Measurements from ENCODE around the gene SLC39A7. TPM values are rescaled to one million over a fixed set of nuclear protein-coding genes. Genes with fewer than 3 reads are reported as not detected.

The SLC39A7 gene
- total and polyA plus RNA-seq, 2 of the 13 experiments (the other 11 are each of a cell fraction or from before 2014, with no cell fraction given): 142 to 229 TPM

GRCh38 chr6:33217246-33217645 is 16.6 kb downstream of the SLC39A7 start:
- ChIA-PET POLR2A (no interaction called here), CTCF (ENCODE audit: low intra/inter-chr PET ratio, low total read pairs) (no interaction called here)
- intact Hi-C loops (cut with micrococcal nuclease; ENCODE audit: unreplicated experiment) (no loop called here), in situ Hi-C loops (cut with HindIII; ENCODE audit: extremely low pct_ligation_motif_present, low pct_unique_long_range_greater_than_20kb) (no loop called here)
- H3K79me2 ChIP-seq (ENCODE audit: insufficient read depth, low read length): no peaks in the 10 kb centered on the region
- H3K9me3 ChIP-seq (ENCODE audit: low read length): no peaks in the 10 kb centered on the region
- WGBS (ENCODE audit: low lambda C conversion rate): 20% methylated on average over 6 of the region's 6 CpGs
- H2AFZ ChIP-seq (ENCODE audit: low read length): no peak overlapping the region
- H3K27me3 ChIP-seq (ENCODE audit: control insufficient read depth in 1 of 2, insufficient read depth in 2 of 2, low read length in 2 of 2): peaks cover 9 to 52% of the 10 kb centered on the region in 2 experiments; a peak in 4 of 5 replicates
- peaks cover 20% of the 10 kb centered on the region for H3K4me1 ChIP-seq (ENCODE audit: insufficient read depth, low read length)
- no peak overlapping the region for H3K27ac ChIP-seq (ENCODE audit: extremely low read length, insufficient read depth, low read length)
- H3K36me3 ChIP-seq (replicated peaks in 1 of 2; ENCODE audit: control insufficient read depth in 1 of 2, insufficient read depth in 2 of 2, low read length in 2 of 2): no peaks in the 10 kb centered on the region
- FAIRE-seq: no peak
- H3K9ac ChIP-seq (ENCODE audit: insufficient read depth, low read depth, low read length): no peak overlapping the region
- DNase-seq (ENCODE audit: low spot score): no peak
- H3K4me2 ChIP-seq (ENCODE audit: low read depth, low read length): no peak overlapping the region
- no peaks in the 10 kb centered on the region for H4K20me1 ChIP-seq (ENCODE audit: insufficient read depth, low read length)
- no peak overlapping the region for H3K4me3 ChIP-seq (replicated peaks in 1 of 3; ENCODE audit: insufficient read depth in 1 of 3, low read depth in 2 of 3, low read length in 3 of 3)
- TF ChIP-seq ZSCAN30 (CRISPR knock-in tag; IDR thresholded peaks at IDR 0.05) (no peak), ZNF224 (CRISPR knock-in tag; IDR thresholded peaks at IDR 0.05) (no peak), SP4 (CRISPR knock-in tag; IDR thresholded peaks at IDR 0.05) (no peak)
- TF ChIP-seq, protein P1, sequence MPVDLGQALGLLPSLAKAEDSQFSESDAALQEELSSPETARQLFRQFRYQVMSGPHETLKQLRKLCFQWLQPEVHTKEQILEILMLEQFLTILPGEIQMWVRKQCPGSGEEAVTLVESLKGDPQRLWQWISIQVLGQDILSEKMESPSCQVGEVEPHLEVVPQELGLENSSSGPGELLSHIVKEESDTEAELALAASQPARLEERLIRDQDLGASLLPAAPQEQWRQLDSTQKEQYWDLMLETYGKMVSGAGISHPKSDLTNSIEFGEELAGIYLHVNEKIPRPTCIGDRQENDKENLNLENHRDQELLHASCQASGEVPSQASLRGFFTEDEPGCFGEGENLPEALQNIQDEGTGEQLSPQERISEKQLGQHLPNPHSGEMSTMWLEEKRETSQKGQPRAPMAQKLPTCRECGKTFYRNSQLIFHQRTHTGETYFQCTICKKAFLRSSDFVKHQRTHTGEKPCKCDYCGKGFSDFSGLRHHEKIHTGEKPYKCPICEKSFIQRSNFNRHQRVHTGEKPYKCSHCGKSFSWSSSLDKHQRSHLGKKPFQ (CRISPR knock-in tag; IDR thresholded peaks at IDR 0.05; ENCODE audit: insufficient replicate concordance): no peak
- TF ChIP-seq, protein P2, sequence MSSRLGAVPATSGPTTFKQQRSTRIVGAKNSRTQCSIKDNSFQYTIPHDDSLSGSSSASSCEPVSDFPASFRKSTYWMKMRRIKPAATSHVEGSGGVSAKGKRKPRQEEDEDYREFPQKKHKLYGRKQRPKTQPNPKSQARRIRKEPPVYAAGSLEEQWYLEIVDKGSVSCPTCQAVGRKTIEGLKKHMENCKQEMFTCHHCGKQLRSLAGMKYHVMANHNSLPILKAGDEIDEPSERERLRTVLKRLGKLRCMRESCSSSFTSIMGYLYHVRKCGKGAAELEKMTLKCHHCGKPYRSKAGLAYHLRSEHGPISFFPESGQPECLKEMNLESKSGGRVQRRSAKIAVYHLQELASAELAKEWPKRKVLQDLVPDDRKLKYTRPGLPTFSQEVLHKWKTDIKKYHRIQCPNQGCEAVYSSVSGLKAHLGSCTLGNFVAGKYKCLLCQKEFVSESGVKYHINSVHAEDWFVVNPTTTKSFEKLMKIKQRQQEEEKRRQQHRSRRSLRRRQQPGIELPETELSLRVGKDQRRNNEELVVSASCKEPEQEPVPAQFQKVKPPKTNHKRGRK (CRISPR knock-in tag; IDR thresholded peaks at IDR 0.05): no peak
- no TSS peak for BruUV-seq (replicated peaks)
- ATAC-seq: no peak

- H4K20me1 ChIP-seq (ENCODE audit: insufficient read depth, low read length): no peaks in the 10 kb centered on the region
- peaks cover 18% of the 10 kb centered on the region for H3K4me1 ChIP-seq (ENCODE audit: insufficient read depth, low read length)
- FAIRE-seq (no peak), DNase-seq (ENCODE audit: low spot score) (no peak), ATAC-seq (no peak)
- H3K79me2 ChIP-seq (ENCODE audit: insufficient read depth, low read length): no peaks in the 10 kb centered on the region
- no peak overlapping the region for H3K4me3 ChIP-seq (replicated peaks in 1 of 3; ENCODE audit: insufficient read depth in 1 of 3, low read depth in 2 of 3, low read length in 3 of 3)
- 10% methylated on average over 3 of the region's 3 CpGs for WGBS (ENCODE audit: low lambda C conversion rate)
- no peak overlapping the region for H3K27ac ChIP-seq (ENCODE audit: extremely low read length, insufficient read depth, low read length)
- H3K9me3 ChIP-seq (ENCODE audit: low read length): no peaks in the 10 kb centered on the region
- POLR2A ChIA-PET: no interaction called here
- H3K27me3 ChIP-seq (ENCODE audit: control insufficient read depth in 1 of 2, insufficient read depth in 2 of 2, low read length in 2 of 2): peaks cover 9 to 52% of the 10 kb centered on the region in 2 experiments; a peak in 4 of 5 replicates
- intact Hi-C loops (cut with micrococcal nuclease; ENCODE audit: unreplicated experiment) (no loop called here), in situ Hi-C loops (cut with HindIII; ENCODE audit: extremely low pct_ligation_motif_present, low pct_unique_long_range_greater_than_20kb) (no loop called here)
- no TSS peak for BruUV-seq (replicated peaks)
- no peak overlapping the region for H3K9ac ChIP-seq (ENCODE audit: insufficient read depth, low read depth, low read length)
- no peak overlapping the region for H3K4me2 ChIP-seq (ENCODE audit: low read depth, low read length)
- H2AFZ ChIP-seq (ENCODE audit: low read length): no peak overlapping the region
- CTCF ChIA-PET (ENCODE audit: low intra/inter-chr PET ratio, low total read pairs): no interaction called here
- TF ChIP-seq, protein P3, sequence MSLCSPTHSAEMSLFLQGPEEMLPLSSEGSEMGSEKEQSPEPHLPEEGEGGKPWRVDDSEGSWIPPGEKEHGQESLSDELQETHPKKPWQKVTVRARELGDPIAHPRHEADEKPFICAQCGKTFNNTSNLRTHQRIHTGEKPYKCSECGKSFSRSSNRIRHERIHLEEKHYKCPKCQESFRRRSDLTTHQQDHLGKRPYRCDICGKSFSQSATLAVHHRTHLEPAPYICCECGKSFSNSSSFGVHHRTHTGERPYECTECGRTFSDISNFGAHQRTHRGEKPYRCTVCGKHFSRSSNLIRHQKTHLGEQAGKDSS (CRISPR knock-in tag; IDR thresholded peaks at IDR 0.05; ENCODE audit: borderline replicate concordance, low read depth): no peak
- TF ChIP-seq, protein P4, sequence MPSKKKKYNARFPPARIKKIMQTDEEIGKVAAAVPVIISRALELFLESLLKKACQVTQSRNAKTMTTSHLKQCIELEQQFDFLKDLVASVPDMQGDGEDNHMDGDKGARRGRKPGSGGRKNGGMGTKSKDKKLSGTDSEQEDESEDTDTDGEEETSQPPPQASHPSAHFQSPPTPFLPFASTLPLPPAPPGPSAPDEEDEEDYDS (CRISPR knock-in tag; IDR thresholded peaks at IDR 0.05): no peak
- no peak for TF ChIP-seq CENPT (CRISPR knock-in tag; IDR thresholded peaks at IDR 0.05; ENCODE audit: low read depth)
- TF ChIP-seq, protein P5, sequence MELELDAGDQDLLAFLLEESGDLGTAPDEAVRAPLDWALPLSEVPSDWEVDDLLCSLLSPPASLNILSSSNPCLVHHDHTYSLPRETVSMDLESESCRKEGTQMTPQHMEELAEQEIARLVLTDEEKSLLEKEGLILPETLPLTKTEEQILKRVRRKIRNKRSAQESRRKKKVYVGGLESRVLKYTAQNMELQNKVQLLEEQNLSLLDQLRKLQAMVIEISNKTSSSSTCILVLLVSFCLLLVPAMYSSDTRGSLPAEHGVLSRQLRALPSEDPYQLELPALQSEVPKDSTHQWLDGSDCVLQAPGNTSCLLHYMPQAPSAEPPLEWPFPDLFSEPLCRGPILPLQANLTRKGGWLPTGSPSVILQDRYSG (CRISPR knock-in tag; IDR thresholded peaks at IDR 0.05): no peak
- no peaks in the 10 kb centered on the region for H3K36me3 ChIP-seq (replicated peaks in 1 of 2; ENCODE audit: control insufficient read depth in 1 of 2, insufficient read depth in 2 of 2, low read length in 2 of 2)
These were observed 17.0 kb downstream of the SLC39A7 start for GRCh38 chr6:33217681-33218080.
